NCI-H460 (cell line): ENCODE measurements around the gene AGAP3. TPM values are rescaled to one million over a fixed set of nuclear protein-coding genes. Genes with fewer than 3 reads are reported as not detected.

Experiments
- DNase-seq: peaks from one replicate; pipeline ENCODE4 v3.0.0-alpha.2; 2016; ENCODE audit warnings: low read depth; ENCODE audit errors: extremely low read depth
- total RNA-seq: library from RNA; depleted of rRNA; stranded (reverse); fragments of >200 nt; shearing (Covaris generic); gene quantifications from 2 replicates; pipeline ENCODE4 v1.2.3, GENCODE V29; 2014

Gene AGAP3
- total RNA-seq, 1 experiment from 2014 or later, result 39.6 TPM

- DNase-seq, result no peak
Observed at GRCh38 chr7:151133266-151133985, 47.2 kb downstream of the AGAP3 start.

- no peak for DNase-seq
Observed at GRCh38 chr7:151133986-151134742, 47.9 kb downstream of the AGAP3 start.

GRCh38 chr7:151134743-151135524 is 48.7 kb downstream of the AGAP3 start:
- DNase-seq, result no peak

GRCh38 chr7:151135525-151135845 is 49.2 kb downstream of the AGAP3 start:
- DNase-seq, result no peak

- no peak for DNase-seq
Observed at GRCh38 chr7:151135866-151136843, 49.9 kb downstream of the AGAP3 start.

- no peak for DNase-seq
Observed at GRCh38 chr7:151137076-151137675, 50.9 kb downstream of the AGAP3 start.

- DNase-seq, result no peak
Observed at GRCh38 chr7:151137791-151138152, 51.5 kb downstream of the AGAP3 start.

GRCh38 chr7:151138153-151138851 is 52.0 kb downstream of the AGAP3 start:
- no peak for DNase-seq

GRCh38 chr7:151139071-151139790 is 53.0 kb downstream of the AGAP3 start:
- DNase-seq, result no peak

- no peak for DNase-seq
Observed at GRCh38 chr7:151139791-151140190, 53.5 kb downstream of the AGAP3 start.

- no peak for DNase-seq
Observed at GRCh38 chr7:151140826-151141225, 54.6 kb downstream of the AGAP3 start.

GRCh38 chr7:151141311-151141854 is 55.1 kb downstream of the AGAP3 start:
- DNase-seq, result no peak

- DNase-seq, result no peak
Observed at GRCh38 chr7:151141855-151142685, 55.8 kb downstream of the AGAP3 start.

GRCh38 chr7:151142686-151143040 is 56.4 kb downstream of the AGAP3 start:
- no peak for DNase-seq

- no peak for DNase-seq
Observed at GRCh38 chr7:151143261-151144015, 57.2 kb downstream of the AGAP3 start.

GRCh38 chr7:151144387-151144786 is 58.1 kb downstream of the AGAP3 start:
- DNase-seq, result no peak

- no peak for DNase-seq
Observed at GRCh38 chr7:151146761-151147160, 60.5 kb downstream of the AGAP3 start.
